ENCODE results near the gene PBX4.

The PBX4 gene

DNA sequence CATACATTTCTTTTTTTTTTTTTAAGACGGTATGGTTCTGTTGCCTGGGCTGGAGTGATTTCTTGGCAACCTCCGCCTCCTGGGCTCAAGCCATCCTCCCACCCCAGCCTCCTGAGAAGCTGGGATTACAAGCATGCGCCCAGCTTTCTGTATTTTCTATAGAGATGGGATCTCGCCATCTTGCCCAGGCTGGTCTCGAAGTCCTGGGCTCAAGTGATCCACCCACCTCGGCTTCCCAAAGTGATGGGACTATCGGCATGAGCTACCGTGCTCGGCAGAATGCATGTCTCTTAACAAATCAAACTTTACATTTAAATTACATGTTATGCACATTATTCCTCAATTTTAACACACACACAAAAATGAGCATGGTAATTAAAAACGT, 101.3 kb downstream of the PBX4 start:
- no peak for DNase-seq

DNA sequence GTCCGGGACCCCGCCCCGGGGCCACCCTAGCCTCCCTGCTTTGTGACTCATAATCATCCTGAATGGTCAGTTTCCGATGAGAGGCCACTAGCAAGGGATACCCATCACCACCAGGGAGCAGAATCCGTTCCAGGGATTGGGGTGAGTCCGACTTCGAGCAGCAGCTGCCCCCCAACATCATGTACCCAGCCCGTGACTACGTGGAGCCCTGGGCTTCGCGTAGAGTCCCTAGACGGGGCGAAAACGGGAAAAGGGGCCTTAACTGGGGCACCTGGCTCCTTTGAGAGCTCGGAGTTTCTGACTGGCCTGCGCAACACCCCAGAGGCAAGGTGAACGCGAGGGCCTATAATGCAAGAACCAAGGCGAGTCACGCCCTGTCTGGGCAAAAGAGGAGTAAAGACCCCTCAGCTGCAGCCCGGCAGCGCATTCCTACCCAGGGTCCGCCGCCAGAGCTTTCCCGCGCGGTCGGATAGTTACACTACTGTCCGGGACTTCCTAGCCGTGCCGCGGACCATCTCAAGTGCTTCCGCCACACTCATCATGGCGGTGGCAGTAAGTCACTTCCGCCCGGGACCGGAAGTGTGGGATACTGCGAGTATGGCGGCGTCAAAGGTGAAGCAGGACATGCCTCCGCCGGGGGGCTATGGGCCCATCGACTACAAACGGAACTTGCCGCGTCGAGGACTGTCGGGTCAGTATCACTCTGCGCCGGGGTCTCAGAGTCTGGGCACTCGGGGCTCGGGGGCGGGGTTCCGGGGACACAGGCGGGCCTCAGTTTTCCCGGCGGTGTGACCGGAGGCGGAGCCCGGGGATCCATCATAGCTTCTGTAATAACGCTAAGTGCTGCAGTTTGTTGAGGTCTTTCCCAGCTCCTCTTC, 102.6 kb downstream of the PBX4 start, which contains the start of gene NDUFA13:
Gene NDUFA13 (plus strand): TSS at position 584 of the 878 bp plus-strand sequence. CDS start 14 bp downstream, at position 598.
- DNase-seq: peak; percentile 86

DNA sequence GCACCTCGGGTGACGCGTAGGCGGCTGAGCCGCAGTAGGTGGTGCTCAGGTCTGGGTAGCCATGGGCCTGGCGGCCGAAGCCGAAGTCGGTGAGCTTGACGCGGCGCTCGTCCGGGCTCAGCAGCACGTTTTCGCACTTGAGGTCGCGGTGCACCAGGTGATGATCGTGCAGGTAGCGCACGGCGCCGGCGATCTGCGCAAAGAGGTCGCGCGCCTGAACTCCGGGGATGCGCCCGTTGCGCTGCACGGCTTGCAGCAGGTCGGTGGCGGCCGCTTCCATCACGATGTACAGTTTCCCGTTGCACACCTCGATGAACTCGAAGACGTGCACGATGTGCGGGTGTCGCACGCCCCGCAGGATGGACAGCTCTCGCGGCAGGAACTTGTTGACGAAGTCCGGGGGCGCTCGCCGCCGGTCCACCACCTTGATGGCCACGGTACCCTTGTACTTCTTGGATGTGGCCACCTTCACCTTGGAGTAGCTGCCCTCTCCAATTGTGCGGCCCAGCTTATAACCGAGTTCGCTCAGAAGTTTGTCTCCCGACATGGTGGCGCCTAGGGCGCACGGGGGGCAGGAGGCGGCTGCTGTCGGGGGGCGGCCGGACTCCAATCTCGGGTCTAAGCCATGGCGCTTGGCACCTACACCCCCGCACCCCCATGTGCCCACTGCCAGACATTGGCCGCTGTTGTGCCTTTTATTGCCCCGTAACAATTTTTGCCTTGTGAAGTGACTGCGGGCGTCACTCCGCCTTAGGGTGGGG, 103.4 kb downstream of the PBX4 start, which contains the start of gene TSSK6:
Gene TSSK6 (minus strand): TSS at position 668 of the 761 bp plus-strand sequence. CDS start 121 bp downstream, at position 547.
- DNase-seq: no peak

DNA sequence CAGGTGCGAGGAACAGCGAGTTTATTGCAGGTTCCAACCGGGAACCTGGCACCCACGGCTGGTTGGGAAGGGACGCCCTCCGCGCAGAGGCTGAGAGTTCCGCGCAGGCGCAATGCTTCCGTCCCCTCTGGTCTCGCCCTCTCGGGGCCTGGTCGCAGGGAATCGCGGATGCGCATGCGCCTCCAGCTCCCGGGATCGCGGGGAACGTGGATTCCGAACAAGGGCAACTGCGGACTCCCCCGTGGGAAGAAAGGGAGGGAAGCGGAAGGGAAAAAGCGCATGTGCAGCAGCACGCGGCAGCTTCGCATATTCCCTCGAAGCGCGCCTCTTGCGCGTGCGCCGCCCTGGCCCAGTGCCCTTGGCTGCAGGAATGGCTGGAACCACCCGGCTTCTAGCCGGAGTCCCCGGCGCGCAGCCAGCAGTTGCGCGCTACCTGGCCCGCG, 104.3 kb downstream of the PBX4 start:
- DNase-seq: no peak

DNA sequence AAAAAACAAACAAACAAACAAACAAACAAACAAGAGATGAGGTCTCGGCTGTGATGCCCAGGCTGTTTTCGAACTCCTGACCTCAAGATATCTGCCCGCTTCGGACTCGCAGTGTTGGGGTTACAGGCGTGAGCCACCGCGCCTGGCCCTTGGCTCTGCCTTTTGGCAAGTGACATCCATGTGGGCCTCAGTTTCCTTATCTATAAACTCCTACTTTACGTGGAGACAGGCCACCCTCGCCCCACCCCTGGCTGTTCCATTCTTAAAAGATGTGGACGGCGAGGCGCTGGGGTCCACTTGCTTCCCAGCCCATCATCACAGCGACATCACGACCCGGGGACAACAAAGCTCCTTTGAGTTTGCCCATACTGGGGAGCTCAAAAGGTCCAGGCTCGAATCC, 104.8 kb downstream of the PBX4 start:
- no peak for DNase-seq
